ENCODE measurements around the gene SUN2.

SUN2 gene

DNA sequence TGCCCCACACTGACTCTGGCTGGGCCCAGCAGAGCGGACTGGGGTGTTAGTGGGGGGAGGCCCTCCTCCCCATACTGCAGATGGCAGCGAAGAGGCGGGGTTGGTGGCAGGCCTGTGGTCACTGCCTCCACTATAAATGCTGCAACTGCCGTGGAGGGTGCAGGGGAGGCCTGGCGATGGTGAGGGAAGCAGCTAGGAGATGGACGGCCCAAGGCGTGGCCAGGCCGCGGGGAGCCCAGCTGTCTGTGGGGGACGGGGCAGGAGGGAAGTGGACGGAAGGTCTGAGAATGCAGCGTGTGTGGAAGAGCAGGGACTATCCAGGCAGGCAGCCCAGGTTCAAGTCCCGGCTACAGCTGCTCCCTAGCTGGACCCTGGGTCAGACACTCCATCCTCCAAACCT, 19.9 kb upstream of the SUN2 start:
- no peak for DNase-seq

DNA sequence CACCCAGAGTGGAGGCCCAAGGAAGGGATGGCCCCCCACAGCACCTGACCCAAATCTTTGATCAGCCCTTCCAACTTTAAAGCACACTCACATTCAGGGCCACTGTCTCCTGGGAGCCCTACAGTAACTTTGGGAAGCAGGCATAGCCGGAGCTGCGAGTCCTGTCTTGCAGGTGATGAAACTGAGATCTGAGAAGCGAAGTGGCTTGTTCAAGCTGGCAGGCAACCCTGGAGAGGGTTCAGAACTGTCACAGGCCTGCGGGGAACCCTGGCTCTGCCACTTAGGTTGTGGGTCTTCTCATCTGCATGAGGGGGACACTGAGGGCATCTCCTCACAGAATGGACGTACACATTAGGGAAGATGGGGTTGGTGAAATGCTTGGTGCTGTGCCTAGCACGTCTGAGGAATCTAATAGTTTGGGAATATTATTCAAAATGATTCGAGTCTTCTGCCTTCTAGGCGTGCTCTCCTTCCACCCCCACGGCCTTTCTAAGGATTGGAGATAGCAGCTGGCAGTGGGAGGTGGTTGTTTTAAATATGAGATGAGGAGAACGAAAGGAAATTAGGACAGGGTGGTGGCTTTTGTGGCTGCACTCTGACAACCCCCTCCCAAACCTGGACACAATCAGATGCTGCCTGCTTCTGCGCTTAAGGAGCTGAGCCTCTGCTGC, 18.8 kb upstream of the SUN2 start:
- DNase-seq: no peak

DNA sequence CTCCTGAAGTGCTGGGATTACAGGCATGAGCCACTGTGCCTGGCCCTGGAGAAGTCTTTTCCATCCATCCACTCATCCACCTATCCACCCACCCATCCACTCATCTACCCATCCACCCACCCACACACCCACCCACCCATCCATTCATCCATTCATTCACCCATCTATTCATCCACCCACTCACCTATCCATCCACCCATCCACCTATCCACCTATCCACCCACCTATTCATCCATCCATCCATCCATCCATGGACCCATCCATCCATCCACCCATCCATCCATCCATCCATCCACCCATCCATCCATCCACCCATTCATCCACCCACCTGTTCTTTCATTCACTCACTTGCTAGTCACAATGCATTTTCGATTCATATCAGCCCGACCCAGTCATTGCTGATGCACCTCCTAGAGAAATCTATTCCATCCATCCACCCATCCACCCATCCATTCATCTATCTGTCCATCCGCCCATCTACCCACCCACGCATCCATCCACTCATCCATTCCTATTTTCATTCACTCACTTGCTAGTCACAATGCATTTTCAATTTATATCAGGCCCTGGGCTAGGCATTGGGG, 17.7 kb upstream of the SUN2 start:
- DNase-seq: no peak

DNA sequence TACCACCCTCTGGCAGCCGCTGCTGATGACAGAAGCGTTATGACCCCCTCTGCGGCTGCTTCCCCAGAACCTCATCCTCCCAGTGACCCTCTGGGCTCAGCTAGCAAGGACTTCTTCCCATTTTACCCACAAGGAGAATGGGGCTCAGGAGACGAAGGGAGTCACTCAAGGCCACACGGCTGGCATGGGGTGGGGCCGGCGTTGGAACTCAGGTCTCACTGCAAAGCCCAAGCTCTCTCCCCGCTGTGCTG, 16.8 kb upstream of the SUN2 start:
- DNase-seq: no peak

DNA sequence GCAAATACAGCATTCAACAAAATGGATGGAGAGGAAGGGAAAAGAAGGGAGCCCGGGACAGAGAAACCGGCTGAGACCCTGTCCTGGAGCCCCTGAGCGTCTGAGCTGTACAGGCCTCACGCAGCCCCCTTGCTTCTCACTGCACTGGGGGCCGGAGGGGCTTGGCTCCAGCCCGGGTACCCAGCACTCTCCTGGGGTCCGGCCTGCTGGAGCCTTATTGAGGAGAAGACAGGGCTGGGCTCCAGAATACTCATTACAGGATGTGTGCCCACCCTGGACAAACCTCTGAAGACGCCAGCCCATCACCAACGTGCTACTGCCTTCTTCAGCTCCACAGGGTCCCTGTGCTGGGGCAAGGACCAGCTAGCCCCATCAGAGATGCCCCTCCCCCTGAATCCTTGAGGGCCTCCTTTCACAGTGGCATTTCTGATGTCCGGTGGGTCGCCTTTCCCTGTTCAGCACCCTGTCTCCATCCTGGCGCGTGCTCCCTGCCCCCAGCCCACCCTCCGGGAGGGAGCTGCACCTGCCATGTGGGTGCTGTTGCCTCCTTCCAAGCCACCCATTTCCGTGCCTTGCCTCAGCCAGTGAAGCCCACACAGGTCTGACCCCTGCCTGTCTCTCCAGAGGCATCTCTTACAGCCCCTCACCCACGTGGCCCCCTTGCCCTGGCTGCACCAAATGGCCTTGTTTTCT, 14.6 kb upstream of the SUN2 start:
- no peak for DNase-seq

DNA sequence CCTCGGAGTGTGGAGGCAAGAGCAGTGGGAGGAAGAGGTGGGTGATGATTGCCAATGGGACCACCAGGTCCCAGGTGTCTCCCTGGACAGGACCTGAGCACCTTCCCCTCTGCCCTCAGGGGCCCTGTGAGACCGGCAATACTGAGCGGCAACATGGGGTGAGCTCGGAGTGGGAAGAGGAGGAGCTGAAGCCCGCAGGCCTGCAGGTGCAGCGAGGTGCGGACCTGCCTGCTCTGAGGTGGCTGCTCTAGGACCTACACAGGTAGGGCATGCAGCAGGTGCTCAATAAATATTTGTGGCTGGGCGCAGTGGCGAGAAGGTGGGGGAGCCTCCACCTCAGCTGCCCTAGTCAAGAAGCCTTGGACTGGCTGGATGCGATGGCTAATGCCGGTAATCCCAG, 12.2 kb upstream of the SUN2 start:
- DNase-seq: no peak

DNA sequence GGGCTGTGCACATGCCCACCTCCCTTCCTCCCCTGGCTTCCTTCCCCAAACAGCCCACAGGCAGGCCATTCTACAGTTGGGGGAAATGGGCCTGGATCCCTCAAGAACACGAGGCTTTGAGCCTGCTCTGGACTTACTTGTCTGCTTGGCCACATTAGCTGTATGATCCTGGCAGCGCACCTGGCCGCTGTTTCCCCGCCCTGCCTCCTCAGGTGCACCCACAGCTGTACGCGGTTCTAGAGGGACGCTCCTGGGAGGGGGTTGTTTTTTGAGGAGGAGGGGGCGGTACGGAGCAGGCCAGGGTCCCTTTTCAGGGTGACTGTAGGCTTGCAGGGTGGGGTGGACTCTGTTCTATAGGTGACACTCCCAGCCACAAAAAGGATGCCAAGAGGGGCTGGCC, 11.5 kb upstream of the SUN2 start:
- no peak for DNase-seq

DNA sequence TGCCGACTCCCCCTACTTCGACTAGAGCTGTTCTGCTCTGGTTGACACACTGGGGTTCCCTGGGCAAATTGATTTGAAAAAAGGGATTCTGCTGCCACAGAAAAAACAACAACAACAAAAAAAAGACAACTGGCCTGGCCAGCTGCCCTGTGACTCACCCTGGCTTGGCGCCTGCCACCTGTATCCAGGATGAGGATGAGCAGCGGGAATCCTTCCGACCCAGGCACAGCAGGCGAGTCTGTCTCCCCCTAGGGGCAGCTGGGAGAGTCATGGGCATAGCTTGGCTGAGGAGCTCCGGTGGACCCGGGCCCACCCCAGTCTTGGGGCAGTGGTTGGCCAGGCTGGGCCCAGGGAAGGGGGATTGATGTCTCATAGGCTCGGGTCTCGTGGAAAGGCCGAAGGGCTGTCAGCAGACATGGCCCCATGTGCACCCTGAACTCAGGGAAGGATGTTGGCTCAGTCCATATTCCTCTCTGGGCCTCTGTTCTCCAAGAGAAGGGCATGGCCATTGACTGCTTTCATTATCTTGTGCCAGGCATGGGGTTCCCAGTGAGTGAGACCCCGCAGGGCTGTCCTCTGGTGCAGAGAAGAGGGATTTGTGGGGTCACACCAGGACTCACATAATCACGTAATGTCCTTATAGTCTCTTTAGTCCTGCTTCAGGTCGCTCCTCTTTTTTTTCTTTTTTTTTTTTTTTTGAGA, 10.4 kb upstream of the SUN2 start:
- no peak for DNase-seq

DNA sequence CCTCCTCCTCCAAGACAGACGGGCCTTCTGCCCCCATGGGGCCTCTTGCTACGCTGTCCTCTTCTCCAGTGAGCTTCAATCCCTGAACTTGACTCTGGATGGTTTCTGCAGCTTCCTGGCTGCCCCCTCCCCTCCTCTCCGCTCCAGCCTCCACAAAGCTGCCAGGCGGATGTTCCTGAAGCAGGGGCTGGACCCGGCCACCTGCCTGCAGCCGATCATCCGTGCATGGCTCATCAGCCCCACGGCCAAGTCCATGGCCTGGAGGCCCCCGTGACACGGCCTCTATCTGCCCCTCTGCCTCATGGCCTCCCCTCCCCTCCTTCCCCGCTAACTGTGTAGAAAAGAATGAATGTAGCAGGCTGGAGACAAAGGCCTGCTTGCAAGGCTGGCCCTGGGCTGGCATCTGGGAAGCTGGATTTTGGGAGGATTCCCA, 6.8 kb upstream of the SUN2 start:
- DNase-seq: no peak

DNA sequence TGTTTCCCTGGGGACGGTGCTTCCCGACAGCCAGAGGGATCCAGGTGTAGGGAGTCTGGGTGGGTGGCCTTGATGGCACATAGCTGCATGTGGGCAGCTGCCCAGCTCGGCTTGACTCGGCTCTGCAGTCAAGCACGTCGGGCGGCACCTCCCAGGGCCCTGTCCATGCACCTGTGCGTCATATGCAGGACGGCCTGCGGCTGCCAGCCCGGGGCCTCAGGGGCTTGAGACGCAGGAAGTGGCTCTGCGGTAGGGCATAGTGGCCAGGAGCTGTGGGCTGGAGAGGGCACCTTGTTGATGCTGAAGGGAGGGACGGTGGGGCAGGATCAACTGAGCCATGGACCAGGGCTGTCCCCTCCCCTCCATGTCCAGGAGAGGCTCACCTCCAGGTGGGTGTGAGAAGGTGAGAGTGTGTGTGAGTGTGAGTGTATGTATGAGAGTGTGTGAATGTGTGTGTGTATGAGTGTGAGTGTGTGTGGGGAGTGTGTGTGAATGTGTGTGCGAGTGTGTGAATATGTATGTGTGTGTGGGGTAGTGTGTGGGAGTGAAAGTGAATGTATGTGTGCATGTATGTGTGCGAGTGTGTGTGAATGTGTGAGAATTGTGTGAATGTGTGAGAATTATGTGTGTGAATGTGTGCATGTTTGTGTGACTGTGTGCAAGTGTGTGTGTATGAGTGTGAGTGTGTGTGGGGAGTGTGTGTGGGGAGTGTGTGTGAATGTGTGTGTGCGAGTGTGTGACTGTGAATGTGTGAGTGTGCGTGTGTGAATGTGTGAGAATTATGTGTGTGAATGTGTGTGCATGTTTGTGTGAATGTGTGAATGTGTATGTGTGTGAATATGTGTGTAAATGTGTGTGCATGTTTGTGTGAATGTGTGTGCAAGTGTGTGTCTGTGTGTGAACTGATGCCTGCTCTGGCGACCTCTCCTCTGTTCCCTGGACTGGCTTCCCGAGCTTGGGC, 5.7 kb upstream of the SUN2 start:
- no peak for DNase-seq

DNA sequence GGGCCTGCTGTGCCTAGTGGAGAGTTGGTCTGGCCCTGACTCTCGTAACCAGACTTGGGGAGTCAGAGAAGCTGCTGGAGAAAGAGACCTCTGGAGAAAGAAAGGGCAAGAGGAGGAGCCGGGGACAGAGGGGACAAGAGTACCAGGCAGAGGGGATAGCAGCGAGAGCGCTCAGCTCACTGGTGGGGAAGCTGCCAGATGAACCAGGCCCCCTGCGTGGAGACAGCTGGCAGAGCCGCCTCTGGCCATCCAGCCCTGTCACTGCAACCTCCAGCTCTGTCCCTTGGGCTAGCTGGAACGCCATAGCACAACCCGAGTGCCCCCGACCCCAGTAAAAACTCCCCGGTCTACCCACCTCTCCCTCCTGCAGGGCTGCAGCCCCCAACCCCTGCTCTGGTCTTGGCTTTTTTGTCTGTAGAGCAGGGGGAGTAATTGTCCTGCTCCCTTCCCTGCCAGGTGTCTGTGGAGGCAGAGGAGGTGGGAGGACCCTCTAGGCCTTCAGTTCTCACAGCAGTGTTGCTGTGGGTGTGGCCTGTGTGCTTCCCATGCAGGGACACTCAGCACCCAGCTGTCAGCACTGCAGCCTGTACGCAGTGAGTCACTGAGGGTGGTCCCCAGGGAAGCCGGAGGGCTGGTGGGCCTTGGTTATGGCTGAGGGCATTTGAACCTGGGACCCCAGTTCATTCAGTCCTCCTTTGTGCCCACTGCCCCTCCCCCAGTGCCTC, 4.8 kb upstream of the SUN2 start:
- DNase-seq: no peak

DNA sequence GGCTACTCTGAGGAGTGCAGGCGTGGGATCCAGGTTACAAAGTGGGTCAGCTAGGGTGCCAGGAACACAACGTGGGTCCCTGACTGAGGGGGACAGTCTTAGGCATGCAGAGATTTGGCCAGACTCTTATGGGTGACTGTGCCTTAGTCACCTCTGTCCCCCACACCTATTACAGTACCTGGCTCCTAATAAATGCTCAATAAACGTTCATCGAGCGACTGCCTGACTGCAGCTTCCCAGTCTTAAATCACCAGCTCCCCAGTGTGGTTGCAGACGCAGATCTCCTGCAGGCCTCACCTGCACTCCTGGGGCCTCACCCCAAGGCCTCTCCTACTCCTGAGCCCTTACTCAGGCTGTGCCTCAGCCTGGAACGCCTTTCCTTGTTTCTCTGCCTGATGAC, 3.2 kb upstream of the SUN2 start:
- DNase-seq: no peak

DNA sequence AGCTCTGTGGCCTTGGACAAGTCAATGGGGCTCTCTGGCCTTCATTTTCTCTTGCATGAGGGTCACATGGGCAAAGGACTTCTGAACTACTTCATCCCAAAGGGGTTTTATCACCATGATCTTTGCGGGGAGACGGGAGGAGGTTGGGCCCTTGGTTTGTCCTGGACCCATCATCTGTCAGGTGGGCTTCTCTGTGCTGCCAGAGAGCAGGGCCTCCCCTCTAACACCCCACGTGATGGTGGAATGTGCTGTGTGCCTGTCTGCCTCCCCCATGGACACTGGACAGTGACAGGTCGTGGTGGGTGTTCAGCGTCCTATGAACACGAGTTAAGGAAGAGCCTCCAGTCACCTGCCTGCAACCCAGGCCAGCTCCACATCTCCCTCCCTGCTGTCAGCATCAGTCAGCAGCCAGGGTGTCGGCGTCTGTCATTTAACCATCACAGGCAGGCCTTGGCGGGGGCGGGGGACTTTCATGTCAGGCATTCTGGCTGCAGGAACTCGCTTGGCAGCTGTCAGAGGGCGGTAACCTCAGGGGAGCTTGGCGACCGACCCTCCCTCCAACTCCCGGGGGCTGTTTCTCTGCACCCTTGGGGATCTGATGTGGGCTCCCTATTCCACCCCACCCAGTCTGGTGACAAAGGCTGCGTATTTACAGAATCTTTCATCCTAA, 2.6 kb upstream of the SUN2 start:
- DNase-seq: no peak

DNA sequence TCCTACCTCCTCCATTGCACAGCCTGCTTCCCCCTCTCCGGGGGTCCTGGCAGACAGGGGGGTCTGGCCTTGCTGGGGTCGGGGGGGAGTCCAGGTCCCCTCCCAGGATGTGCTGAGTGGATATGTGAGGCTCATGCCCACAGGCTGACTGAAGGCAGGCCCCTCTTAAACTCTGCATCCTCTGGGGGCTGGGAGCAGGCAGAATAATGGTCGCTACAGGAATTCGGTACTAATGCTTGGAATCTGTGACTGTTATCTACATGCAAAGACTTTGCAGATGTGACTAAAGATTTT, 1.6 kb upstream of the SUN2 start:
- DNase-seq: no peak

DNA sequence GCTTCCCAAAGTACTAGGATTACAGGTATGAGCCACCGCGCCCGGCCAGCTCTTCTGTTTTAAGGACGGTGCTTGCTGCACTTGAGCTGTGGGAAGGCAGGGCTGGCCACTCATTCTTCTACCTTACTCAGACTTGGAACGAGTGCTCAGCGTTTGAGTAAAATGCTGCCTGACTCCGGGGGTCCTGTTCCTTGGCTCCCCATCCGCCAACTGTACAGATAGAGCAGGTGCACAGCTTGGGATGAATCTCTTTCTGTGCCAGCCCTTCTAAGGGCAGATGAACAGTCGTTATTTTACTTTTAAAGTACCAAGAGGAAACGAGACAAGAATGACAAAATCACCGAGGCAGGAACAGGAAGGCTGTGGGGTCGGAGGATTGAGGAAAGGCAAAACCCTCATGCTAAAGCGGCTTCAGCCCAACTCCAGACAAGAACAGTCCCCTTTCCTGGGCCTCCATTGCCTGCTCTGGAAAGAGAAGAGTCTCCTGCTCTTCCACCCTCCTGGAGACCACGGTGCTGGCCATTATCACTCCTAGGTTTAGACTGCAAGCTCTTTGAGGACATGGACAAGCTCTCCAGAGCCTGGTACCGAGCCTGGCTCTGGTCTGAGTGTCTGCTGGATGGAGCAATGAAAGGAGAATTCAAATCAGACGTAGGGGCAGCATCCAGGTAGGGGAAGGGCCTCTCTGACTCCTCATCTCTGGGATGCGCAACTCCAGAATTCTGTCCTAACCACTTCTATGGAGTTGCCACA, 1.1 kb upstream of the SUN2 start:
- DNase-seq: no peak

DNA sequence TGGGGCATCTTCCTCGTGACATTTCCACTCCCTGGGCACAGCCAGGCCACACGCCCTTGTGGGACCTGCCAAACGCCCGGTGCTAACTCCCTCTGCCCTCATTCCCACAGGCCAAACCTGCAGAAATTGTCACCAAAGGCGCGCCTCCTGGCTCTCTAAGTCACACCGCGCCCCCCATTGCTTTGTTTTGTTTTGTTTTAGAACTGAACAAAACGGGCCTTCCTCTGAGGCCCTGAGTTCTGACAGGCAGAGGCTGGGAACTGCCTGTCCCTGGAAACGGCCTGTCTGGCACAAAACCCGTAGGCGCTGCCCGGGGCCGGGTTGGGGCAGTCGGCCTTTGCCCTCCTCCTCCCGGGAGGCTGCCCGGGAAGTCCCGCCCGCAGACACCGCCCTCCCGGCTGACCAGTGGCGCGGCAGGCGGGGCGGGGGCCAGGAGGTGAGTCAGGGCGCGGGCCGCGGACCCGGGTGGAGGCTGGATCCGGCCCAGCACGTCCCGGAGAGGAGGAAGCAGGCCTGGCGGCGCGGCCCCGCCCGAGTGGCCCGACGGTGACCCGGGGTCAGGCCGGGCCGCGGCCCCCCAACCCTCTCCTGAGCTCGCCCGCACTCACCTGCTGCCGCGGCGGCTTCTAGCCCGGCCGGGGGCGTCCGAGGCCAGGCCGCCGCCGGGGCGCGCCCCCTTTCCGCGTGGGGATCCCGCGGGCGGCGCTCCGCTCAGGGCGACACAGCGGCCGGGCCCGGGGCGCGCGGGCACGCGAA, 465 bp downstream of the SUN2 start:
- no peak for DNase-seq

DNA sequence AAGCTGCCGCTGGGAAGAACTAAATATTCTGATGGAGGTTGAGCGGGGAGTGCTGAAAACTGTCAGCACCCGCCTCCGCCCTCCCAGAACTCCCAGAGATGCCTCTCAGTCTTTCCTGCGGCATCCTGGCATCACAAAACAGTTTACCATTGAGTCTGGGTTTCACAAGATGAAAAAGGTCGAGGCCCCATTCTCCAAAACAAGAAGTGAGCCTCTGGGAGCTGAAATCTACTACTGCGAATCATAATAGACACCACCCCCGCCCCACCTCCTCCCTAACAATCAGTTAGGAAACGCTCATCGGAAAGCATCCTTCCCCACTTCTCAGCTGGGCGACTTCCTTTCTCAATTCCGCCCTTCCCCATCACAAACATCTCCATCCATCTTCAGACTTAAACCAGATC, 1.0 kb downstream of the SUN2 start:
- no peak for DNase-seq

DNA sequence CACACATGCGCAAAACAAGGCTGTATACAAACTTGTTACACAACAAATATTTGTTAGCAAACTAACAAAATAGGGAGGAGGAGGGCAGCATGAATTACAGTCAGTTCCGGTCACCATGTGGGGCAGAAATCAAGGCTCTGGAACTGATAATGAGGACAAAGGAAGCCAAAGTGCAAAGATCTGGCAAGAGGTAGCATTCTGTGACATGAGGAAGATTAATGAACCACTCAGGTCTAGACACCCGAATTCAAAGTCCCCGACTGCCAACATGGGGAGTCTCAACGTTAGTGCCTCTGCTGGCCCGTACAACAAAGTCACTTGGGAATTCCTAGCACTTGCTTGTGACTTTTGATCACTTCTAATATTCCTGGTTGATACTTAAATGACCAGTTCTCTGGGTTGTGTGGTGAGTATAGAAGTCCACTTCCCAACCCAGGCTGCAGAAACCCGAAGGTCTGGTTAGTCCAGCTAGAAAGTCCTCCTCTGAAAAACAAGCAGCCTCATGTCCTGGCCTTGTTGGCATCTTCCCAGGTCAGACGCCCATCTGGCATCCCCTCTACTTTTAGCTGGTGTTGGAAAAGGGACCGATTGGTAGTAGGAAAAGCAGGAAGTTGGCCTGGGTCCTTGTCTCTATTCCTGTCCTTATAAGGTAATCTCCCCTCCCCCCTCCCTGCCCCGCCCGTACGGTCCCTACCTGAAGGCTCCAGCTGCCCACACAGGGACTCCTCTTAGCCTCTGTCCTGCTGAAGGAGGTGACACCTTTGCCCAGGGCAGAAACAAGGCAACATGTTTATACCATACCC, 1.6 kb downstream of the SUN2 start:
- DNase-seq: no peak

All from NCI-H2081 treated with DMSO at 0.1 percent for 48 hours (cell line).